HepG2 (cell line): Measurements from ENCODE around the gene JDP2. TPM values are rescaled to one million over a fixed set of nuclear protein-coding genes. Genes with fewer than 3 reads are reported as not detected.

Source experiments
- ATAC-seq: fragments of 200-7000 bp; cut with Tn5 transposase; 3 replicates; pipeline ENCODE4 v1.9.1; 2020; ENCODE audit warnings: mild to moderate bottlenecking, moderate library complexity
- BruUV-seq: library from RNA; stranded (reverse); fragments of 400-500 nt; replicated peaks from 2 replicates; lab custom pipeline; 2021; lab: Mats Ljungman, UMichigan
- CTCF ChIA-PET: fragments of 300-600 bp; formaldehyde crosslinking; extraction: SDS; loops from one replicate; lab custom pipeline; 2021; ENCODE audit warnings: low total read pairs, inconsistent platforms, low intra/inter-chr PET ratio; lab: Yijun Ruan, JAX
- POLR2A ChIA-PET: fragments of 350-600 bp; sonication (Branson Sonifier 250); formaldehyde crosslinking; loops from one replicate; lab custom pipeline; 2020; ENCODE audit warnings: antibody characterized with exemption, inconsistent platforms; lab: Yijun Ruan, JAX
- DNase-seq: peaks from one replicate; pipeline ENCODE4 v3.0.0-alpha.2; 2015; ENCODE audit warnings: low spot score
- FAIRE-seq: peaks from 3 replicates; lab custom pipeline; 2011; peaks lifted over from hg19 to GRCh38; lab: Jason Lieb, UNC
- H2AFZ ChIP-seq: one replicate; pipeline ENCODE4 v1.6.1; 2011; ENCODE audit warnings: low read length, inconsistent platforms
- H3K27ac ChIP-seq: fragments of 300-600 bp; 3 replicates; pipeline ENCODE4 v1.8.0; 2011; ENCODE audit warnings: mixed run types, mild to moderate bottlenecking, mixed read lengths, low read length, inconsistent platforms; ENCODE audit not compliant: insufficient read depth; ENCODE audit errors: extremely low read length
- H3K27me3 ChIP-seq, 2 experiments: fragments of 200-600 bp in 1 of 2; 2 replicates in 1 of 2; 3 replicates in 1 of 2; pipeline versions ENCODE4 v1.6.0 to v1.8.0; 2011; ENCODE audit warnings: low read length in 2 of 2, mild to moderate bottlenecking in 2 of 2, moderate library complexity in 2 of 2, inconsistent platforms in 1 of 2; ENCODE audit not compliant: insufficient read depth in 2 of 2, control insufficient read depth in 1 of 2
- H3K36me3 ChIP-seq, 2 experiments: fragments of 200-600 bp in 1 of 2; replicated peaks in 1 of 2; 2 replicates in 1 of 2; 3 replicates in 1 of 2; pipeline versions ENCODE4 v1.5.1 to v1.8.0; 2011; ENCODE audit warnings: low read length in 2 of 2, inconsistent platforms in 1 of 2; ENCODE audit not compliant: insufficient read depth in 2 of 2, control insufficient read depth in 1 of 2
- H3K4me1 ChIP-seq: 2 replicates; pipeline ENCODE4 v1.5.1; 2012; ENCODE audit warnings: low read length, inconsistent platforms; ENCODE audit not compliant: insufficient read depth
- H3K4me2 ChIP-seq: 2 replicates; pipeline ENCODE4 v1.6.0; 2011; ENCODE audit warnings: low read depth, low read length, inconsistent platforms
- H3K4me3 ChIP-seq, 3 experiments: fragments of 200-600 bp in 1 of 3; sonication (generic), shearing (Covaris generic) in 1 of 3; replicated peaks in 1 of 3; 2 replicates each; pipeline ENCODE4 v1.5.1; 2011 to 2016; ENCODE audit warnings: low read length in 3 of 3, inconsistent platforms in 2 of 3, low read depth in 2 of 3, mild to moderate bottlenecking in 2 of 3, control low read depth in 1 of 3, mixed read lengths in 1 of 3; ENCODE audit not compliant: insufficient read depth in 1 of 3
- H3K79me2 ChIP-seq: one replicate; pipeline ENCODE4 v1.6.1; 2011; ENCODE audit warnings: low read length, inconsistent platforms; ENCODE audit not compliant: insufficient read depth
- H3K9ac ChIP-seq: 2 replicates; pipeline ENCODE4 v1.6.0; 2011; ENCODE audit warnings: mild to moderate bottlenecking, low read depth, low read length, inconsistent platforms; ENCODE audit not compliant: insufficient read depth
- H3K9me3 ChIP-seq: 2 replicates; pipeline ENCODE4 v1.5.1; 2012; ENCODE audit warnings: mild to moderate bottlenecking, low read length
- H4K20me1 ChIP-seq: 2 replicates; pipeline ENCODE4 v1.6.0; 2011; ENCODE audit warnings: inconsistent platforms, mild to moderate bottlenecking, low read length, moderate library complexity; ENCODE audit not compliant: insufficient read depth
- HNRNPUL1 ChIP-seq: fragments of 200-400 bp; formaldehyde crosslinking; IDR thresholded peaks from 2 replicates; pipeline ENCODE4 v1.6.1; 2017; ENCODE audit warnings: low read depth, mild to moderate bottlenecking, low read length, moderate library complexity
- MAFK ChIP-seq, 2 experiments: IDR thresholded peaks in 1 of 2; conservative IDR thresholded peaks in 1 of 2; 2 replicates each; pipeline ENCODE4 v1.6.1; 2011; ENCODE audit warnings: improper control_type of control experiment in 2 of 2, low read length in 2 of 2
- POLR2G ChIP-seq: fragments of 200-400 bp; formaldehyde crosslinking; IDR thresholded peaks from 2 replicates; pipeline ENCODE4 v1.6.1; 2018; ENCODE audit warnings: mild to moderate bottlenecking, low read depth, low read length, moderate library complexity
- THAP11 ChIP-seq: IDR thresholded peaks from 2 replicates; pipeline ENCODE4 v1.6.1; 2016; ENCODE audit warnings: missing biosample characterization, missing genetic modification reagents
- WGBS: methylation state at CpG from one replicate; pipeline ENCODE4 v1.1.6; 2017; ENCODE audit warnings: low lambda C conversion rate; 5-methylcytosine and 5-hydroxymethylcytosine counted together
- in situ Hi-C: cut with HindIII; loops from 2 replicates; pipeline ENCODE4 v1.10.0; 2017; ENCODE audit warnings: low pct_unique_long_range_greater_than_20kb; ENCODE audit not compliant: extremely low pct_ligation_motif_present
- intact Hi-C: fragments of 100-400 bp; cut with micrococcal nuclease; formaldehyde crosslinking; loops from one replicate; pipeline ENCODE4 v1.10.0; 2022; ENCODE audit not compliant: unreplicated experiment
- polyA plus RNA-seq, 8 experiments: library from polyadenylated mRNA; depleted of rRNA in 3 of 8; stranded (reverse) in 7 of 8; unstranded in 1 of 8; fragments of >200 nt; fragmentation: Illumina TruSeq in 4 of 8; extraction: Trizol in 4 of 8; gene quantifications; 2 replicates each; pipeline versions ENCODE4 v1.2.1 to v1.2.3, GENCODE V29; 2011 to 2016; ENCODE audit warnings: low read depth in 4 of 8, missing spikeins in 1 of 8, mixed read lengths in 1 of 8; ENCODE audit not compliant: insufficient read depth in 1 of 8
- total RNA-seq, 5 experiments: library from RNA; depleted of rRNA; stranded (reverse); fragments of >200 nt; fragmentation: Illumina TruSeq; extraction: Trizol; gene quantifications; 2 replicates each; pipeline ENCODE4 v1.2.3, GENCODE V29; 2016; ENCODE audit warnings: low read depth in 1 of 5
- TF ChIP-seq, protein P1 (sequence below): fragments of 450-650 bp; IDR thresholded peaks from 2 replicates; pipeline ENCODE4 v1.6.1; 2016
- TF ChIP-seq, protein P2 (sequence below): IDR thresholded peaks from 2 replicates; pipeline ENCODE4 v1.6.1; 2016; ENCODE audit warnings: low read depth
- TF ChIP-seq, protein P3 (sequence below): sonication (generic); formaldehyde crosslinking; conservative IDR thresholded peaks from 2 replicates; pipeline ENCODE4 v1.4.0; 2020; ENCODE audit warnings: missing genetic modification reagents
- TF ChIP-seq, protein P4 (sequence below): IDR thresholded peaks from 2 replicates; pipeline ENCODE4 v1.6.1; 2018; ENCODE audit warnings: missing genetic modification reagents

JDP2 gene
- total and polyA plus RNA-seq, 2 of the 13 experiments (the other 11 are each of a cell fraction or from before 2014, with no cell fraction given) = 8.0 to 8.9 TPM

DNA sequence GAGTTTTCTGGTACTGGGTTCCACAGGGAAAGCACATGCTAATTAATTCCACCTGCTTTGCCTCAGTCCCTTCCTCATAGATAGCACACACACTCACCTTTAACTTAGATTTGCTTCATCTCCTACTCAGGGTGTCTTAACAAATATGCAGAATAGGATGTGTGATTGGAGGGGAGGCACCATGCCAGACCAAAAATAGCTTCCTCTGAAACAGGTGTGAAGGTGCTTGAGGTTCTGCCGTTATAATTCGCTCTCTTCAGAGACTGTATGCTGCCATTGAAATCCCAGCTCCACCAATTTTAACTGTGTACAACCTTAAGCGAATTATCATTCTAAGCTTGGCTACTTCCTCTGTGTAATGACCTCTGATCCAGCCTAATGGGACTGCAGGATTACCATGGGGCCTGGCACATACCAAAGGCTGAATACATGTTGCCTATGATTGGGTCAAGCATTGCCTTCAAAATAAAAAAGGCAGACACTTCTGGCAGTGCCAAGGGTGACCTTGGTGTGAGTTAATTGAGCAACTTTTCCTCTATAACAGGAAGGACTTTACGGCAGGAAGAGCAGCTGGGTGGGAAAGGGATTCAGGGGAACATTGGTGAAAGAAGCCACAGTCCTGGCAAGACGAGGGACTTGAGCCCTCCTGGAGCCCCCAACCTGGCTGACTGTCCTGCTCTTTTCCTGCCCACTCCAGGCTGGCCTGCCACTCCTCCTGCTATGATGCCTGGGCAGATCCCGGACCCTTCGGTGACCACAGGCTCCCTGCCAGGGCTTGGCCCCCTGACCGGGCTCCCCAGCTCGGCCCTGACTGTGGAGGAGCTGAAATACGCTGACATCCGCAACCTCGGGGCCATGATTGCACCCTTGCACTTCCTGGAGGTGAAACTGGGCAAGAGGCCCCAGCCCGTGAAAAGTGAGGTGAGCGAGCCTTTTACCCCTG lies 9.7 kb downstream of the JDP2 start:
- Histone ChIP-seq H3K27me3 (no peaks in the 10 kb centered on the region), H3K27ac (no peak overlapping the region), H3K4me2 (no peak overlapping the region), H3K79me2 (no peaks in the 10 kb centered on the region), H3K4me3 (no peak overlapping the region), H3K9ac (no peak overlapping the region), H4K20me1 (0 out of 2 replicates have a peak, but pooled peaks cover 5% of the 10 kb centered on the region), H3K36me3 (peaks cover 5 to 76% of the 10 kb centered on the region in 2 experiments; a peak in 4 of 5 replicates), H3K9me3 (no peaks in the 10 kb centered on the region), H3K4me1 (no peaks in the 10 kb centered on the region), H2AFZ (no peak overlapping the region)
- no TSS peak for BruUV-seq
- no peak for FAIRE-seq
- CTCF ChIA-PET = no interaction called here
- TF ChIP-seq MAFK (conservative IDR thresholded peaks at IDR 0.05 in 1 of 2, IDR thresholded peaks at IDR 0.05 in 1 of 2; ENCODE audit: low read length in 2 of 2) = 0 out of 4 replicates have a peak, but pooled peaks of 1 of the 2 experiments have one; percentile 21
- TF ChIP-seq, protein P1, sequence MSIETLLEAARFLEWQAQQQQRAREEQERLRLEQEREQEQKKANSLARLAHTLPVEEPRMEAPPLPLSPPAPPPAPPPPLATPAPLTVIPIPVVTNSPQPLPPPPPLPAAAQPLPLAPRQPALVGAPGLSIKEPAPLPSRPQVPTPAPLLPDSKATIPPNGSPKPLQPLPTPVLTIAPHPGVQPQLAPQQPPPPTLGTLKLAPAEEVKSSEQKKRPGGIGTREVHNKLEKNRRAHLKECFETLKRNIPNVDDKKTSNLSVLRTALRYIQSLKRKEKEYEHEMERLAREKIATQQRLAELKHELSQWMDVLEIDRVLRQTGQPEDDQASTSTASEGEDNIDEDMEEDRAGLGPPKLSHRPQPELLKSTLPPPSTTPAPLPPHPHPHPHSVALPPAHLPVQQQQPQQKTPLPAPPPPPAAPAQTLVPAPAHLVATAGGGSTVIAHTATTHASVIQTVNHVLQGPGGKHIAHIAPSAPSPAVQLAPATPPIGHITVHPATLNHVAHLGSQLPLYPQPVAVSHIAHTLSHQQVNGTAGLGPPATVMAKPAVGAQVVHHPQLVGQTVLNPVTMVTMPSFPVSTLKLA = peak; percentile 56; the same call in 1 of the 2 replicates
- no peak for TF ChIP-seq HNRNPUL1
- TF ChIP-seq, protein P2, sequence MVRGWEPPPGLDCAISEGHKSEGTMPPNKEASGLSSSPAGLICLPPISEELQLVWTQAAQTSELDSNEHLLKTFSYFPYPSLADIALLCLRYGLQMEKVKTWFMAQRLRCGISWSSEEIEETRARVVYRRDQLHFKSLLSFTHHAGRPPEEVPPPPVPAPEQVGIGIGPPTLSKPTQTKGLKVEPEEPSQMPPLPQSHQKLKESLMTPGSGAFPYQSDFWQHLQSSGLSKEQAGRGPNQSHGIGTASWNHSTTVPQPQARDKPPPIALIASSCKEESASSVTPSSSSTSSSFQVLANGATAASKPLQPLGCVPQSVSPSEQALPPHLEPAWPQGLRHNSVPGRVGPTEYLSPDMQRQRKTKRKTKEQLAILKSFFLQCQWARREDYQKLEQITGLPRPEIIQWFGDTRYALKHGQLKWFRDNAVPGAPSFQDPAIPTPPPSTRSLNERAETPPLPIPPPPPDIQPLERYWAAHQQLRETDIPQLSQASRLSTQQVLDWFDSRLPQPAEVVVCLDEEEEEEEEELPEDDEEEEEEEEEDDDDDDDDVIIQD = no peak
- TF ChIP-seq, protein P3, sequence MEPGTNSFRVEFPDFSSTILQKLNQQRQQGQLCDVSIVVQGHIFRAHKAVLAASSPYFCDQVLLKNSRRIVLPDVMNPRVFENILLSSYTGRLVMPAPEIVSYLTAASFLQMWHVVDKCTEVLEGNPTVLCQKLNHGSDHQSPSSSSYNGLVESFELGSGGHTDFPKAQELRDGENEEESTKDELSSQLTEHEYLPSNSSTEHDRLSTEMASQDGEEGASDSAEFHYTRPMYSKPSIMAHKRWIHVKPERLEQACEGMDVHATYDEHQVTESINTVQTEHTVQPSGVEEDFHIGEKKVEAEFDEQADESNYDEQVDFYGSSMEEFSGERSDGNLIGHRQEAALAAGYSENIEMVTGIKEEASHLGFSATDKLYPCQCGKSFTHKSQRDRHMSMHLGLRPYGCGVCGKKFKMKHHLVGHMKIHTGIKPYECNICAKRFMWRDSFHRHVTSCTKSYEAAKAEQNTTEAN = no peak
- TF ChIP-seq, protein P4, sequence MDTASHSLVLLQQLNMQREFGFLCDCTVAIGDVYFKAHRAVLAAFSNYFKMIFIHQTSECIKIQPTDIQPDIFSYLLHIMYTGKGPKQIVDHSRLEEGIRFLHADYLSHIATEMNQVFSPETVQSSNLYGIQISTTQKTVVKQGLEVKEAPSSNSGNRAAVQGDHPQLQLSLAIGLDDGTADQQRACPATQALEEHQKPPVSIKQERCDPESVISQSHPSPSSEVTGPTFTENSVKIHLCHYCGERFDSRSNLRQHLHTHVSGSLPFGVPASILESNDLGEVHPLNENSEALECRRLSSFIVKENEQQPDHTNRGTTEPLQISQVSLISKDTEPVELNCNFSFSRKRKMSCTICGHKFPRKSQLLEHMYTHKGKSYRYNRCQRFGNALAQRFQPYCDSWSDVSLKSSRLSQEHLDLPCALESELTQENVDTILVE (CRISPR knock-in tag) = no peak
- TF ChIP-seq THAP11 (CRISPR knock-in tag) = no peak
- TF ChIP-seq POLR2G = no peak
- ATAC-seq = no peak
- 94% methylated on average over 9 of the region's 14 CpGs for WGBS
- in situ Hi-C loops = no loop called here
- intact Hi-C loops = no loop called here
- DNase-seq = no peak
- POLR2A ChIA-PET = no interaction called here
